HG02885 (cell line): ENCODE data around the gene BHMT2.

Experiments used
- ATAC-seq: cut with Tn5 transposase; IDR thresholded peaks from one replicate; pipeline ENCODE4 v1.9.1; 2021; ENCODE audit warnings: mild to moderate bottlenecking; ENCODE audit not compliant: unreplicated experiment, poor library complexity

Gene BHMT2

DNA sequence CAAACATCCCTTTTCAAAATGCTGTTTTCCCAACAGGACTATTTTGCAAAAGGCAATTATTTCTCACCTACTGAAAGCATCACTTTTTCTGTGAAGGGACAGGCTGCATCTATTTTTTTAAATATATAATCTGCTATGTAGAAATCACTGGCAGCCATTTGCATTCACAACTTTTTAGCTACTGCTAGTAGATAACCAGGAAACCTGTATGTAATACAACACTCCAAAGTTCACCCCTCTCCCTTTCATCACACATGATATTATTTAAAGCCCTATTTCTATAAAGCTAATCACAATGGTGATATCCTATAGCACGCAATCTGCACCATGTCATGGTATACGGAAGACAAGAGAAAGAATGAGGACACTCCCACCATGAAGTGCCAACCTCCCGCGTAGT, 9.9 kb upstream of the BHMT2 start:
- no peak for ATAC-seq

- ATAC-seq = no peak
Measured at GRCh38 chr5:79062436-79062835, 7.1 kb upstream of the BHMT2 start.

- no peak for ATAC-seq
Measured at GRCh38 chr5:79070350-79070667, 742 bp downstream of the BHMT2 start.

DNA sequence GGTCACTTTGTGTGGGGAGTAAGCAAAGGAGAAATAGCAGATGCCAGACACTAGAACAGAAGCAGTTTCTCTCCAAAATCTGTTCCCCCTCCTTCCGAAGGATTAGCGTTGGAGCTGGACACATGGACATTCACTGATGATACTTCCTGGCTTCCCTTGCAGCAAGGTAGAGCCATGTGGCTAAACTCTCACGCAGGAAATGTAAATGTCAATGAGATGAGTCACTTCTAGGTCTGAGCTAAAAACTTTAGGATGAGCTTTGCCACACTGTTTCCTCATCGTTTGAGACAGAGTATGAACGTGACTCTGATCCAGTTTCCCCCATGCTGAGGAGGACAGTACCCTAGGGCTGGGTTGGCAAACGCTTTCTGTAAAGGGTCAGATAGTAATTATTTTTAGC, 5.1 kb downstream of the BHMT2 start:
- no peak for ATAC-seq

DNA sequence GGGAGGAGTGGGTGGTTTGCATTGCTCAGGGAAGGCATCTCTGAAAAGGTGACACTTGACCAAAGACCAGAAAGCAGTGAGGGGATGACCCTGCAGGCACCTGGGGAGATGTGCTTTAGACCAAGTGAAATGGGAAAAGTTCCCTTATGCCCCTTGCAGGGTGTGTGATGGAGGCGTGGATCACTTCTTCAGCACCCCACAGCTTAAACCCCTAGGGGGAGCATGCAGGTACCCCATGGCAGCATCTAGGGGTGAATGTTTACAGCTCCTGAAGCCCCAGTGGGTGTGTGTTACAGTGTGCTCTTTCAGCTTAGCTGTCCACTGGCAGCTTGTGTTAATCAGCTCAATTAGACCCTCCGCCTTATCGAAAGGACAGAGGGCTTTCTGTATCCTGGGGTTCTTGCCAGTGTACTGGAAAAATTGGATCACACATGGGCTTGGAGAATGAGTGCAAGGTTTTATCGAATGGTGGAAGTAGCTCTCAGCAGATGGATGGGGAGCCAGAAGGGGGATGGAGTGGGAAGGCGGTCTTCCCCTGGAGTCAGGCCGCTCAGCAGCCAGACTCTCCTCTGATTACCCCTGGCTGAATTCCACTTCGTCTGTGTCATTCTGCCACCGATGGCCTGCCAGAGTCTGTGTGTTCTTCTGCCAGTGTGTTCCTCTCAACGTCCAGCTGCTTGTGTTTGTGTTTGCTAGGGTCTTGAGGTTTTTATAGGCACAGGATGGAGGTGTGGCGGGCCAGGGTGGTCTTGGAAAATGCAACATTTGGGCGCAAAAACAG, 6.3 kb downstream of the BHMT2 start:
- ATAC-seq = no peak

GRCh38 chr5:79076819-79077218, 7.3 kb downstream of the BHMT2 start:
- no peak for ATAC-seq

DNA sequence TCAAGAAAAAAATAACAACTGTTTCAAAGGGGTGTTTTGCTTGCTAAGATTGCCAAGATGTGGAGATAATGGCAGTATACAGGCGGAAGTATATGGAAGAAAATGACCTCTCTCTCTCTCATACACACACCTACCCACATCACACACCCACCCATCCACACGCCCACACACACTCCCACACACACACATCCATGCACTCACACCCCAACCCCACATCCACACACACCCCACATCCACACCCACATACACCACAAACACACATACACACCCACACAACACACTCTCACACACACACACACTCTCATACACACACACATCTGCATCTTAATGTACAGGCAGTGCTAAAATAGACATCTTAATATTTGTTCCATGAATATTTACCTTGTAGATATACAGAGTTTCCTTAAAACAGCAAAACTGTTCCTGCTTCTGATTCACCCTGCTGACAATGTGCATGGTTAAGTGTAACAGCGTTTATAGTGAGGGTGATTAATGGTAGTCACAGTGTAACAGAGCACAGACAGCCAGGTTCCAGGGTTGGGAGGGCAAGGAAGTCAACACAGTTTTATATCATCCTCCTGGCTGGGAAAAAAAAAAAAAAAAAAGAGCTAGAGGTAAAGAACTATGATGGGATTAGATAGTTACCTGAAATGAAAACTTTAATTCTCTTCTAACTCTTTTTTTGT, 8.3 kb downstream of the BHMT2 start:
- no peak for ATAC-seq

DNA sequence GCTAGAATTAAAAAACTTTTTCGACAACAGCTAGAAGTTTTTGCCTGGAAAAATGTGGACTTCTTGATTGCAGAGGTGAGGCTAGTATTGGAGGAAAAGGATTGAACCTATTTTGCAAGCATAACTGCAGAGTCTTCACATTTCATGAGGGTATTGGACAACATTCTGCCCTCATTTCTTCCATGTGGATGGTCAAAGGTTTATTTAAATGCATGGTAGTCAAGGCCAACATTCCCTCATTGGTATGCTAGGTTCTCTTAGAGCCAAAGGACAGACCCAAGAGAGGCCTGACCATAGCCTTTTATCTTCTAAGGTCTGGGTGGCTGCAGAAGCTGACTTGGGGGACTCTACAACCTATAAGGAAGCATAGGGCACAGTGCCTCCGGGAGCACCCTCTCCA, 11.2 kb downstream of the BHMT2 start:
- no peak for ATAC-seq

- no peak for ATAC-seq
Measured at GRCh38 chr5:79081779-79082178, 12.2 kb downstream of the BHMT2 start.

- no peak for ATAC-seq
Measured at GRCh38 chr5:79086116-79086515, 16.5 kb downstream of the BHMT2 start.

- no peak for ATAC-seq
Measured at GRCh38 chr5:79088507-79088906, 18.9 kb downstream of the BHMT2 start.

GRCh38 chr5:79091064-79091463, 21.5 kb downstream of the BHMT2 start:
- ATAC-seq = no peak

GRCh38 chr5:79093762-79094161, 24.2 kb downstream of the BHMT2 start:
- ATAC-seq = no peak

GRCh38 chr5:79105868-79106267, 36.3 kb downstream of the BHMT2 start:
- no peak for ATAC-seq

GRCh38 chr5:79107020-79107796, 37.6 kb downstream of the BHMT2 start:
- no peak for ATAC-seq

DNA sequence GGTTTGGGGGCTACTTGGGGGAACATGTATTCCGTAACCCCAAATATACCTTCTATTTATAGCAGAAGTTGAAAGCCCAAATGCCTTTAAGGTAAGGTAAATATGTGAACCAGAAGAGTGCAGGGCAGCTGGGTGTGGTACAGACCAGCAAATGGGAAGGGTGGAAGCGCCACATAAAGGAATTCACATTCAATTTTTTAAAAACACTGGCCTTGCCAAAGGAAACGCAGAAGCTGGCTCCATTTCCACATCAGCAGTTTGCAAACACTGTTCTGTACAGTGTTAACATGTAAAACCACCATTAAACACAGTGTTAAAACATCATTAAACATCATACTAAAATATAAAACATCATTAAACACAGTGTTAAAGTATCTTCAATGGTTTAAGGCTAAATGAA, 38.5 kb downstream of the BHMT2 start:
- no peak for ATAC-seq

DNA sequence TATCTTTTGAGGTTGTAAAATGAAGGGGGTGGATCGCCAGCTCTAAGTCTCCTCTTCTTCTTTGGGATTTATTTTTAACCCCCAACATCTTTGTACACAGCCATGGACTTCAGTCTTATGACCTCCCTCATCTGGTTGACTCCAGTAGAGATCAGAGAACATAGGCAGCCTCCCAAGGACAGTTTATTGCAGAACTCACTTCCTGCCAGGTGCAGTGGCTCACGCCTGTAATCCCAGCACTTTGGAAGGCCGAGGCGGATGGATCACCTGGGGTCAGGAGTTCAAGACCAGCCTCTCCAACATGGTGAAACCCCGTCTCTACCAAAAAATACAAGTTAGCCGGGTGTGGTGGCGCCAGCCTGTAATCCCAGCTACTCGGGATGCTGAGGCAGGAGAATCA, 39.2 kb downstream of the BHMT2 start:
- no peak for ATAC-seq

DNA sequence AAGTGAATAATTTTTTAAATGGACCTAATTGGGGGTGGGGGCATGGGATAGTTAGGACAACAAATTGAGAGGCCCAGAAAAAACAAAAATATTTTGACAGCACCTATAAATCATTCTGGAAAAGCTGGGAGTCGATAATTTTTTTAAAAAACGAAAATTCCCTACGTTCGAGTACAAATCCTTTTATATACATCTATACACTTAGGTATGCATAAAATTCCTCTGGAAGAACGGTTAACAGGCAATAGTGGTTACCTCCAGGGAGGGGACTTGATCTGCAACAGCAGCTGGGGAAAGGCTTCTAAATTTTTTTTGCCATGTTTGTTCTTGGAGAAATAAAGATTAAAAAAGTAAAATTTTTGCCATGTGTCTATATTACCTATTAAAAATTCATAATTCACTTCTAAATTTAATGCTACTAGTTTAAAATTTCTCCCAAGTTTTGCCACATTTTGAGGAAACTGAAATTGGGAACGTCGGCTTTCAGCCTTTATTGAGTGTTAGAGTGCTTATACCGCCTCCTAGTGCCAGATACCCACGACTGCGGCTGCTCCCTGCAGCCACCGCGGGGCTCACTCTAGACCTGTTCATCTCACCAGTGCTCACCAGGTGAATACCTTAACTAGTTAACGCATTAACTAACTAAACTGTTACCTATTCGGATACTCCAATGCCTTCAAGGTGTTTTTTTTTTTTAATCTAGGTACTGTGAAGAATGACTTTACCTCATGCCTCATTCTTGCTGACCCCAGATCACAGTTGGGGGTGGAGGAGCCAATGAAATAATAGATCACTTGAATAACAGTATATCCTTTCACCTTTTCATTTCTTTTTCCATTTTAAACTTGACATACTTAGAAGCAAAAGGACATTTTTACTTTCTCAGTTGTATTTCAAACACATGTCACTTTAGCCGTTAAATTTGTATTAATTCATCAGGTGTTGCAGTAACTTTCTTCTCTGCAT, 40.2 kb downstream of the BHMT2 start:
- no peak for ATAC-seq

DNA sequence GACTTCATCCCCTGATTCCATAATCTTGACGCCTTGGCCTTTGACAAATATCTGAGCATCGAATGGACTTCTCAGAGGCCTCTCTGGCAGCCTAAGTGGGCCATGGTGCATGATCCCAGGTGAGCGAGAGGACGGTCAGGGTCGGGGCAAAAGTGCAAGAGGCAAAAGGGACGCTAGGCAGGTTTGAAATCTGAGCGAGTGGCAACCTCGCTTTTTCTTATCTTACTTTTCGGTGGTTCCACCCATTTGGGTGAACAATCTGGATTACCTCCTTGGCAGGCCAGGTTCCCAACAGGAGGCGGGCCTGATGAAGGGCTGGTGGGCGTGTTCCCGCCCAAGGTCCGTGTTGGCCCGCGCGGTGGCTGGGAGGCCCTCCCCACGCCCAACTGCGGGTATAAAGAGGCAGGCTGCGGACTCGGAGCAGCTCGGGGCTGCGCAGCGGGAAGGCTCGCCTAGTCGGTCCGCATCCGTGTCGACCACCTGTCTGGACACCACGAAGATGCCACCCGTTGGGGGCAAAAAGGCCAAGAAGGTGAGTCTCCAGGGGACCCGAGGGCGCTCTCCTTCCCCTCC, 41.9 kb downstream of the BHMT2 start, which contains the start of gene BHMT:
Gene BHMT (plus strand): TSS at position 423 of the 573 bp plus-strand sequence. CDS start 77 bp downstream, at position 500.
- no peak for ATAC-seq
